ENCODE data around the gene FCGR3A.
"Not testable (repeated sequence)": the region's sequence is repeated elsewhere in the genome, so short reads cannot be mapped to it uniquely, and the experiment has no call there.

DNA sequence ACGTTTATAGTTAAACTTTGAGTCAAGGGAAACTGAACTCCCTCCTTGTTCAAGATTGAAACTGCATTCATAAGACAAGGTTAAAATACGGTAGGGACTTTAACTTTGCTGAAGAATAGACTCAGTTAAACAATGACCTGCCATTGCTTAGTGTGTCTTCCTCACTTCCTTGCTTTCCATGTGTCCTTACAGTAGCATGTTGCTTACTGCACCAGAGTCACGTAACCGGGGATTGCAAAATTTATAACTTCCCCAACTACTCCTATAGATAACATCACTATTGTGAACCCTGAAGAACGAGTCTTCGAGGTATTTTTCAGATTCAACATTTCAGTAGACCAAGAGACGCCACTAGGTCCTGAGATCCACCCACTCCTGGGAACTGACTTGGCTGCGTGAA is 22.1 kb upstream of the FCGR3A start:
- TF ChIP-seq, protein P1, sequence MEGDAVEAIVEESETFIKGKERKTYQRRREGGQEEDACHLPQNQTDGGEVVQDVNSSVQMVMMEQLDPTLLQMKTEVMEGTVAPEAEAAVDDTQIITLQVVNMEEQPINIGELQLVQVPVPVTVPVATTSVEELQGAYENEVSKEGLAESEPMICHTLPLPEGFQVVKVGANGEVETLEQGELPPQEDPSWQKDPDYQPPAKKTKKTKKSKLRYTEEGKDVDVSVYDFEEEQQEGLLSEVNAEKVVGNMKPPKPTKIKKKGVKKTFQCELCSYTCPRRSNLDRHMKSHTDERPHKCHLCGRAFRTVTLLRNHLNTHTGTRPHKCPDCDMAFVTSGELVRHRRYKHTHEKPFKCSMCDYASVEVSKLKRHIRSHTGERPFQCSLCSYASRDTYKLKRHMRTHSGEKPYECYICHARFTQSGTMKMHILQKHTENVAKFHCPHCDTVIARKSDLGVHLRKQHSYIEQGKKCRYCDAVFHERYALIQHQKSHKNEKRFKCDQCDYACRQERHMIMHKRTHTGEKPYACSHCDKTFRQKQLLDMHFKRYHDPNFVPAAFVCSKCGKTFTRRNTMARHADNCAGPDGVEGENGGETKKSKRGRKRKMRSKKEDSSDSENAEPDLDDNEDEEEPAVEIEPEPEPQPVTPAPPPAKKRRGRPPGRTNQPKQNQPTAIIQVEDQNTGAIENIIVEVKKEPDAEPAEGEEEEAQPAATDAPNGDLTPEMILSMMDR (IDR thresholded peaks at IDR 0.05; ENCODE audit: borderline replicate concordance, extremely low read depth, low read length, poor library complexity, severe bottlenecking), result not testable (repeated sequence)
- not testable (repeated sequence) for TF ChIP-seq EZH2 (IDR thresholded peaks at IDR 0.05; ENCODE audit: borderline replicate concordance, low read depth, low read length, severe bottlenecking)

Data from DND-41 (cell line).